Brain microvascular endothelial cell (primary cell): ENCODE data around the gene KRTAP10-2.

Experiments used
- DNase-seq: peaks from one replicate; pipeline ENCODE4 v3.0.0-alpha.2; 2020
- H3K27ac ChIP-seq: fragments of 250-450 bp; sonication (Bioruptor Pico); 2 replicates; pipeline ENCODE4 v1.5.1; 2020; ENCODE audit warnings: mild to moderate bottlenecking, moderate library complexity
- H3K27me3 ChIP-seq: fragments of 250-450 bp; sonication (Bioruptor Pico); replicated peaks from 2 replicates; pipeline ENCODE4 v1.5.1; 2020; ENCODE audit warnings: mild to moderate bottlenecking
- H3K36me3 ChIP-seq: fragments of 250-450 bp; sonication (Bioruptor Pico); replicated peaks from 2 replicates; pipeline ENCODE4 v1.5.1; 2020; ENCODE audit warnings: mild to moderate bottlenecking
- H3K4me3 ChIP-seq: 2 replicates; pipeline ENCODE4 v1.5.1; 2011; ENCODE audit warnings: low read depth, mild to moderate bottlenecking, control low read depth, low read length, moderate library complexity
- CTCF ChIP-seq: IDR thresholded peaks from 2 replicates; pipeline ENCODE4 v1.5.1; 2011; ENCODE audit warnings: low read depth, mild to moderate bottlenecking, moderate library complexity, low read length, control low read depth, inconsistent platforms; ENCODE audit errors: missing control alignments
- in situ Hi-C: cut with HindIII; loops from 2 replicates; pipeline ENCODE4 v1.10.0; 2017; ENCODE audit warnings: low sequenced_read_pairs, low pct_ligation_motif_present

KRTAP10-2 gene

GRCh38 chr21:44533121-44533890, 18.0 kb downstream of the KRTAP10-2 start:
- H3K27ac ChIP-seq: no peak overlapping the region
- no peaks in the 10 kb centered on the region for H3K27me3 ChIP-seq
- no peak for DNase-seq
- no peak overlapping the region for H3K4me3 ChIP-seq
- H3K36me3 ChIP-seq: no peaks in the 10 kb centered on the region
- in situ Hi-C loops: no loop called here
- no peak for TF ChIP-seq CTCF

GRCh38 chr21:44532712-44533111, 18.6 kb downstream of the KRTAP10-2 start:
- TF ChIP-seq CTCF: no peak
- Histone ChIP-seq H3K27ac (no peak overlapping the region), H3K4me3 (no peak overlapping the region), H3K27me3 (no peaks in the 10 kb centered on the region), H3K36me3 (no peaks in the 10 kb centered on the region)
- in situ Hi-C loops: no loop called here
- DNase-seq: no peak

GRCh38 chr21:44531606-44532564, 19.4 kb downstream of the KRTAP10-2 start:
- no peaks in the 10 kb centered on the region for H3K36me3 ChIP-seq
- no peak overlapping the region for H3K4me3 ChIP-seq
- DNase-seq: no peak
- in situ Hi-C loops: no loop called here
- TF ChIP-seq CTCF: no peak
- H3K27me3 ChIP-seq: no peaks in the 10 kb centered on the region
- no peak overlapping the region for H3K27ac ChIP-seq

- in situ Hi-C loops: no loop called here
- Histone ChIP-seq H3K27ac (no peak overlapping the region), H3K4me3 (no peak overlapping the region), H3K27me3 (no peaks in the 10 kb centered on the region), H3K36me3 (no peaks in the 10 kb centered on the region)
- no peak for DNase-seq
- no peak for TF ChIP-seq CTCF
Observed at GRCh38 chr21:44530903-44531605, 20.3 kb downstream of the KRTAP10-2 start.

GRCh38 chr21:44530221-44530902, 20.9 kb downstream of the KRTAP10-2 start:
- in situ Hi-C loops: no loop called here
- DNase-seq: no peak
- H3K27me3 ChIP-seq: no peaks in the 10 kb centered on the region
- no peak for TF ChIP-seq CTCF
- no peaks in the 10 kb centered on the region for H3K36me3 ChIP-seq
- H3K4me3 ChIP-seq: no peak overlapping the region
- H3K27ac ChIP-seq: no peak overlapping the region
